Endodermal cell (in vitro differentiated cells): ENCODE results near the gene INVS. TPM values are rescaled to one million over a fixed set of nuclear protein-coding genes. Genes with fewer than 3 reads are reported as not detected.
A peak's percentile ranks its signal among the peaks of the same experiment; 100 is the strongest.

ENCODE experiments used
- DNase-seq: peaks from one replicate; pipeline ENCODE4 v3.0.0-alpha.2; 2017
- H3K27ac ChIP-seq: 2 replicates; pipeline ENCODE4 v1.5.1; 2013; ENCODE audit warnings: mild to moderate bottlenecking, low read depth, low read length, moderate library complexity
- H3K27me3 ChIP-seq: 2 replicates; pipeline ENCODE4 v1.6.1; 2013; ENCODE audit warnings: mild to moderate bottlenecking, low read length, moderate library complexity; ENCODE audit not compliant: insufficient read depth, control insufficient read depth, poor library complexity, severe bottlenecking
- H3K36me3 ChIP-seq: 2 replicates; pipeline ENCODE4 v1.7.0; 2013; ENCODE audit warnings: mild to moderate bottlenecking, low read length, moderate library complexity; ENCODE audit not compliant: control insufficient read depth, insufficient read depth
- H3K4me1 ChIP-seq: one replicate; pipeline ENCODE4 v1.7.0; 2013; ENCODE audit warnings: low read length; ENCODE audit not compliant: control insufficient read depth, insufficient read depth
- H3K4me3 ChIP-seq: 2 replicates; pipeline ENCODE4 v1.5.1; 2013; ENCODE audit warnings: mild to moderate bottlenecking, low read length, moderate library complexity
- H3K9ac ChIP-seq: 2 replicates; pipeline ENCODE4 v1.6.1; 2013; ENCODE audit warnings: mild to moderate bottlenecking, low read length, moderate library complexity; ENCODE audit not compliant: poor library complexity, severe bottlenecking; ENCODE audit errors: extremely low read depth
- H3K9me3 ChIP-seq: 2 replicates; pipeline ENCODE4 v1.6.1; 2013; ENCODE audit warnings: mild to moderate bottlenecking, low read length, moderate library complexity; ENCODE audit not compliant: control insufficient read depth
- H3K27ac Mint-ChIP-seq: 2 replicates; pipeline ENCODE4 v1.8.0; 2020; ENCODE audit warnings: mixed read lengths
- H3K27me3 Mint-ChIP-seq: 2 replicates; pipeline ENCODE4 v1.8.0; 2021; ENCODE audit warnings: mild to moderate bottlenecking, mixed read lengths; ENCODE audit not compliant: insufficient read depth
- H3K36me3 Mint-ChIP-seq: 2 replicates; pipeline ENCODE4 v1.8.0; 2020; ENCODE audit warnings: low read depth, mixed read lengths
- H3K4me1 Mint-ChIP-seq: 2 replicates; pipeline ENCODE4 v1.8.0; 2020; ENCODE audit warnings: mixed read lengths
- H3K4me3 Mint-ChIP-seq: 2 replicates; pipeline ENCODE4 v1.8.0; 2020; ENCODE audit warnings: mild to moderate bottlenecking, moderate library complexity, mixed read lengths
- H3K9me3 Mint-ChIP-seq: 2 replicates; pipeline ENCODE4 v1.8.0; 2020; ENCODE audit warnings: mild to moderate bottlenecking, mixed read lengths
- WGBS, 2 experiments: methylation state at CpG; one replicate each; pipeline versions ENCODE4 v1.1.5 to v1.1.7; 2013; ENCODE audit warnings: missing lambda C conversion rate in 2 of 2, mixed read lengths in 1 of 2; ENCODE audit not compliant: insufficient coverage in 1 of 2, insufficient read length in 1 of 2; 5-methylcytosine and 5-hydroxymethylcytosine counted together
- total RNA-seq, 2 donors: library from RNA; stranded (reverse); fragmentation: NEBNext Ultra II Directional in 1 of 2; extraction: Animal tissue kit (Norgen Biotek cat#: 25700) in 1 of 2; gene quantifications; 2 replicates in 1 of 2; 3 replicates in 1 of 2; pipeline ENCODE4 v1.2.1, GENCODE V29; 2021
- TF ChIP-seq, protein P1 (sequence below): fragments of 200-600 bp; sonication (generic); conservative IDR thresholded peaks from 2 replicates; pipeline ENCODE4 v1.5.0; 2021; ENCODE audit warnings: antibody characterized with exemption, mild to moderate bottlenecking

Gene INVS
- total RNA-seq, 2 donors from 2014 or later: 22.8 to 26.6 TPM

DNA sequence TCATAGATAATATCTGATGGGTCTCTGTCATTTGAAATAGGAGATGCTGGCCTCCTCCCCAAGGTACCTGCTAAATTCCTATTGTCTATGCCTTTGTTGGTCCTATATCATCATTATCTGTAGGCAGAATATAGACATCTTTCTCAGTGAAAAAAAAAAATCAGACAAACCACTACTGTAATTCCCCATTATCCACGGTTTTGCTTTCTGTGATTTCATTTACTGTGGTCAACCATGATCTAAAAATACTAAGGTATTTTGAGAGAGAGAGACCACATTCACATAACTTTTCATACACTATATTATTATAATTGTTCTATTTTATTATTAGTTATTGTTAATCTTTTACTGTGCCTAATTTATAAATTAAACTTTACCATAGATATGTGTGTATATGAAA lies 122.5 kb downstream of the INVS start:
- H3K36me3 ChIP-seq: peaks cover 5% of the 10 kb centered on the region
- no peaks in the 10 kb centered on the region for H3K9me3 ChIP-seq
- no peak overlapping the region for H3K9ac ChIP-seq
- Mint-ChIP-seq H3K27ac (no peak overlapping the region), H3K9me3 (no peaks in the 10 kb centered on the region), H3K27me3 (no peaks in the 10 kb centered on the region), H3K4me1 (peaks cover 10% of the 10 kb centered on the region), H3K4me3 (no peak overlapping the region), H3K36me3 (peaks cover 2% of the 10 kb centered on the region)
- no peak overlapping the region for H3K27ac ChIP-seq
- no peaks in the 10 kb centered on the region for H3K4me1 ChIP-seq
- WGBS, 2 experiments: 100% methylated on average over 1 of the region's 1 CpG; no CpG with 5 or more reads in 1 of the 2 experiments
- no peaks in the 10 kb centered on the region for H3K27me3 ChIP-seq
- no peak overlapping the region for H3K4me3 ChIP-seq
- TF ChIP-seq, protein P1, sequence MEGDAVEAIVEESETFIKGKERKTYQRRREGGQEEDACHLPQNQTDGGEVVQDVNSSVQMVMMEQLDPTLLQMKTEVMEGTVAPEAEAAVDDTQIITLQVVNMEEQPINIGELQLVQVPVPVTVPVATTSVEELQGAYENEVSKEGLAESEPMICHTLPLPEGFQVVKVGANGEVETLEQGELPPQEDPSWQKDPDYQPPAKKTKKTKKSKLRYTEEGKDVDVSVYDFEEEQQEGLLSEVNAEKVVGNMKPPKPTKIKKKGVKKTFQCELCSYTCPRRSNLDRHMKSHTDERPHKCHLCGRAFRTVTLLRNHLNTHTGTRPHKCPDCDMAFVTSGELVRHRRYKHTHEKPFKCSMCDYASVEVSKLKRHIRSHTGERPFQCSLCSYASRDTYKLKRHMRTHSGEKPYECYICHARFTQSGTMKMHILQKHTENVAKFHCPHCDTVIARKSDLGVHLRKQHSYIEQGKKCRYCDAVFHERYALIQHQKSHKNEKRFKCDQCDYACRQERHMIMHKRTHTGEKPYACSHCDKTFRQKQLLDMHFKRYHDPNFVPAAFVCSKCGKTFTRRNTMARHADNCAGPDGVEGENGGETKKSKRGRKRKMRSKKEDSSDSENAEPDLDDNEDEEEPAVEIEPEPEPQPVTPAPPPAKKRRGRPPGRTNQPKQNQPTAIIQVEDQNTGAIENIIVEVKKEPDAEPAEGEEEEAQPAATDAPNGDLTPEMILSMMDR: no peak
- DNase-seq: no peak

DNA sequence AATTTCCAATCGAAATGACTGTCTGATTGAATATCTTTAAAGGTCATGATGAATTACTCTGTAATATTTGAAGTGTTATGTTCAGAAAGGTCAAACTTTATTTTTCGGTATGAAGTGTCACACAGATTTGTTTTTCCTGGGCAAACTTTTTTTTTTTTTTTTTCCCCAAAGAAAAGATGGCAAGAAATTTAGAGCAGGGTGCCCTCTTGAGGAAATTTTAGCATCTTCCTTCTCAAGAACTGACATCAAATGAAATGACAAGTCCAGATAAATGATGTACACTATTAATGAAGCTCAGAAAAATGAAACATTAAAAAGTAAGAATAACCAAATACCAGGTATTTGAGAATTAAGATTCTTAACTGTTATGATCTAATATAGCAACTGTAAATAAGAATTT lies 123.6 kb downstream of the INVS start:
- DNase-seq: no peak

DNA sequence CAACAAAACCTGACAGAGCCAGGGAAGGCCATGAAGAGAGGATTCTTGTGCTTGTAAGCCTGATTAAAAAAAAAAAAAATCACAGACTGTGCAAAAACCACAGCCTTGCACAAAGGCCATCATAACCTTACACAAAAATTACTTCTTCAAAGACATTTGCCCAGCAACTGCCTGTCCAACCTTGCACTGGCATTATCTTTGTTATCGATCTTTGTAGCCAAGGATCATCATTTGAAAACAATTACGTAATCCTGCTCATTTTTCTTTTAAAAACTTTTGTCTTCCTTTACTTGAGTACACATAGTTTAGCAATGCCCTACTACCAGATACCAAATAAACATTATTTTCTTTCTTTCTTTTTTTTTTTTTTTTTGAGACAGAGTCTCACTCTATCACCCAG lies 128.6 kb downstream of the INVS start:
- H3K36me3 ChIP-seq: peaks cover 5% of the 10 kb centered on the region
- H3K27ac Mint-ChIP-seq: no peak overlapping the region
- no peak overlapping the region for H3K27ac ChIP-seq
- WGBS, 2 experiments: 94 to 96% methylated on average over 2 of the region's 2 CpGs
- H3K27me3 Mint-ChIP-seq: no peaks in the 10 kb centered on the region
- no peak overlapping the region for H3K4me3 Mint-ChIP-seq
- no peaks in the 10 kb centered on the region for H3K4me1 ChIP-seq
- no peak overlapping the region for H3K4me3 ChIP-seq
- TF ChIP-seq, protein P1: no peak
- peaks cover 26% of the 10 kb centered on the region for H3K36me3 Mint-ChIP-seq
- no peak for DNase-seq
- peaks cover 14% of the 10 kb centered on the region for H3K9me3 Mint-ChIP-seq
- no peaks in the 10 kb centered on the region for H3K27me3 ChIP-seq
- peaks cover 10% of the 10 kb centered on the region for H3K9me3 ChIP-seq
- H3K4me1 Mint-ChIP-seq: peaks cover 8% of the 10 kb centered on the region
- no peak overlapping the region for H3K9ac ChIP-seq

More for the DNA sequence above, 123.6 kb downstream of the INVS start:
- Histone ChIP-seq H3K4me1 (no peaks in the 10 kb centered on the region), H3K36me3 (peaks cover 5% of the 10 kb centered on the region), H3K9ac (no peak overlapping the region), H3K27me3 (no peaks in the 10 kb centered on the region), H3K9me3 (no peaks in the 10 kb centered on the region), H3K27ac (no peak overlapping the region), H3K4me3 (no peak overlapping the region)
- no peaks in the 10 kb centered on the region for H3K27me3 Mint-ChIP-seq
- H3K27ac Mint-ChIP-seq: no peak overlapping the region
- 70 to 83% methylated on average over 1 to 2 of the region's 2 CpGs for WGBS, 2 experiments
- peaks cover 6% of the 10 kb centered on the region for H3K36me3 Mint-ChIP-seq
- peaks cover 10% of the 10 kb centered on the region for H3K4me1 Mint-ChIP-seq
- no peak overlapping the region for H3K4me3 Mint-ChIP-seq
- H3K9me3 Mint-ChIP-seq: no peaks in the 10 kb centered on the region
- TF ChIP-seq, protein P1: peak; percentile 69
